Spinal cord (tissue), 10 donors: ENCODE measurements around the gene ADCY7. TPM values are rescaled to one million over a fixed set of nuclear protein-coding genes. Genes with fewer than 3 reads are reported as not detected.

Source experiments
- DNase-seq, 6 donors: peaks; one replicate each; pipeline versions ENCODE4 v3.0.0 to v3.0.0-alpha.2; 2013 to 2015; ENCODE audit warnings: low spot score in 6 of 6, low read depth in 4 of 6
- H3K27ac ChIP-seq: one replicate; pipeline ENCODE4 v1.5.1; 2013; ENCODE audit warnings: low read depth, low read length, control low read depth
- H3K27me3 ChIP-seq: one replicate; pipeline ENCODE4 v1.6.1; 2013; ENCODE audit warnings: low read length; ENCODE audit not compliant: control insufficient read depth, insufficient read depth
- H3K36me3 ChIP-seq: one replicate; pipeline ENCODE4 v1.6.1; 2013; ENCODE audit warnings: low read length; ENCODE audit not compliant: control insufficient read depth, insufficient read depth
- H3K4me1 ChIP-seq: one replicate; pipeline ENCODE4 v1.6.1; 2013; ENCODE audit warnings: low read length; ENCODE audit not compliant: control insufficient read depth, insufficient read depth
- H3K4me3 ChIP-seq: one replicate; pipeline ENCODE4 v1.5.1; 2013; ENCODE audit warnings: low read depth, low read length, control low read depth
- H3K9me3 ChIP-seq: one replicate; pipeline ENCODE4 v1.6.1; 2013; ENCODE audit warnings: low read length; ENCODE audit not compliant: control insufficient read depth, insufficient read depth
- WGBS: methylation state at CpG from one replicate; pipeline ENCODE4 v1.1.5; 2013; ENCODE audit warnings: missing lambda C conversion rate; ENCODE audit not compliant: insufficient coverage; 5-methylcytosine and 5-hydroxymethylcytosine counted together
- polyA plus RNA-seq, 2 donors: library from polyadenylated mRNA; unstranded; fragments of 120-200 nt; gene quantifications; one replicate each; pipeline ENCODE4 v1.2.1, GENCODE V29; 2013; ENCODE audit not compliant: insufficient read length in 2 of 2
- total RNA-seq, 2 donors: library from RNA; depleted of rRNA in 1 of 2; stranded (reverse); fragments of 120-200 nt in 1 of 2; fragments of >200 nt in 1 of 2; gene quantifications; one replicate each; pipeline versions ENCODE4 v1.2.3 to v1.2.4, GENCODE V29; 2013 to 2014
- donor health status: healthy.

The ADCY7 gene
- total and polyA plus RNA-seq, 4 donors: 12.4 to 26.0 (median 16.3) TPM

- Histone ChIP-seq H3K27me3 (no peaks in the 10 kb centered on the region), H3K4me3 (no peak overlapping the region), H3K36me3 (peaks cover 51% of the 10 kb centered on the region), H3K9me3 (no peaks in the 10 kb centered on the region), H3K27ac (no peak overlapping the region), H3K4me1 (peaks cover 4% of the 10 kb centered on the region)
- no peak for DNase-seq
- 86% methylated on average over 6 of the region's 15 CpGs for WGBS
Measured at GRCh38 chr16:50302472-50303005, 36.2 kb downstream of the ADCY7 start.

- 94% methylated on average over 10 of the region's 11 CpGs for WGBS
- DNase-seq: no peak
- Histone ChIP-seq H3K27ac (no peak overlapping the region), H3K4me1 (no peaks in the 10 kb centered on the region), H3K36me3 (peaks cover 45% of the 10 kb centered on the region), H3K4me3 (no peak overlapping the region), H3K9me3 (no peaks in the 10 kb centered on the region), H3K27me3 (no peaks in the 10 kb centered on the region)
Measured at GRCh38 chr16:50303041-50303604, 36.8 kb downstream of the ADCY7 start.

- no peaks in the 10 kb centered on the region for H3K27me3 ChIP-seq
- H3K4me1 ChIP-seq: no peaks in the 10 kb centered on the region
- no peak overlapping the region for H3K4me3 ChIP-seq
- 84% methylated on average over 29 of the region's 33 CpGs for WGBS
- no peaks in the 10 kb centered on the region for H3K9me3 ChIP-seq
- DNase-seq: no peak
- no peak overlapping the region for H3K27ac ChIP-seq
- peaks cover 46% of the 10 kb centered on the region for H3K36me3 ChIP-seq
Measured at GRCh38 chr16:50303605-50304466, 37.5 kb downstream of the ADCY7 start.

- H3K27ac ChIP-seq: no peak overlapping the region
- 98% methylated on average over 20 of the region's 25 CpGs for WGBS
- no peak for DNase-seq
- no peak overlapping the region for H3K4me3 ChIP-seq
- peaks cover 8% of the 10 kb centered on the region for H3K4me1 ChIP-seq
- H3K36me3 ChIP-seq: peaks cover 45% of the 10 kb centered on the region
- H3K9me3 ChIP-seq: no peaks in the 10 kb centered on the region
- no peaks in the 10 kb centered on the region for H3K27me3 ChIP-seq
Measured at GRCh38 chr16:50304467-50305440, 38.4 kb downstream of the ADCY7 start.

GRCh38 chr16:50305441-50306061 lies 39.2 kb downstream of the ADCY7 start:
- Histone ChIP-seq H3K27me3 (no peaks in the 10 kb centered on the region), H3K27ac (no peak overlapping the region), H3K4me1 (peaks cover 13% of the 10 kb centered on the region), H3K36me3 (peaks cover 41% of the 10 kb centered on the region), H3K9me3 (no peaks in the 10 kb centered on the region), H3K4me3 (no peak overlapping the region)
- no peak for DNase-seq
- 78% methylated on average over 15 of the region's 21 CpGs for WGBS

- no peak overlapping the region for H3K4me3 ChIP-seq
- H3K9me3 ChIP-seq: no peaks in the 10 kb centered on the region
- H3K27me3 ChIP-seq: no peaks in the 10 kb centered on the region
- H3K27ac ChIP-seq: no peak overlapping the region
- DNase-seq: no peak
- peaks cover 13% of the 10 kb centered on the region for H3K4me1 ChIP-seq
- peaks cover 34% of the 10 kb centered on the region for H3K36me3 ChIP-seq
- WGBS: 82% methylated on average over 8 of the region's 9 CpGs
Measured at GRCh38 chr16:50306287-50306686, 39.9 kb downstream of the ADCY7 start.

- Histone ChIP-seq H3K4me3 (no peak overlapping the region), H3K9me3 (no peaks in the 10 kb centered on the region), H3K27me3 (no peaks in the 10 kb centered on the region), H3K27ac (no peak overlapping the region), H3K4me1 (peaks cover 13% of the 10 kb centered on the region), H3K36me3 (peaks cover 43% of the 10 kb centered on the region)
- WGBS: 95% methylated on average over 15 of the region's 18 CpGs
- no peak for DNase-seq
Measured at GRCh38 chr16:50308237-50308965, 42.0 kb downstream of the ADCY7 start.

GRCh38 chr16:50309156-50309526 lies 42.8 kb downstream of the ADCY7 start:
- DNase-seq: no peak
- 80% methylated on average over 10 of the region's 11 CpGs for WGBS

More at GRCh38 chr16:50309156-50309526, 42.8 kb downstream of the ADCY7 start:
- Histone ChIP-seq H3K9me3 (no peaks in the 10 kb centered on the region), H3K27me3 (no peaks in the 10 kb centered on the region), H3K36me3 (peaks cover 49% of the 10 kb centered on the region), H3K27ac (no peak overlapping the region), H3K4me1 (peaks cover 13% of the 10 kb centered on the region), H3K4me3 (no peak overlapping the region)
